CD14-positive monocyte (primary cell): ENCODE results near the gene SLC30A9. TPM values are rescaled to one million over a fixed set of nuclear protein-coding genes. Genes with fewer than 3 reads are reported as not detected.

Source experiments
- DNase-seq, 3 donors: peaks; one replicate each; pipeline ENCODE4 v3.0.0-alpha.2; 2011 to 2022
- H2AFZ ChIP-seq: 2 replicates; pipeline ENCODE4 v1.6.0; 2012; ENCODE audit warnings: mild to moderate bottlenecking, low read depth, low read length, inconsistent platforms; ENCODE audit not compliant: insufficient read depth, poor library complexity, severe bottlenecking
- H3K27ac ChIP-seq, 2 donors: 1 replicate in 1 of 2; 2 replicates in 1 of 2; pipeline ENCODE4 v1.5.1; 2012 to 2013; ENCODE audit warnings: low read length in 2 of 2, control low read depth in 1 of 2, inconsistent platforms in 1 of 2, low read depth in 1 of 2, mild to moderate bottlenecking in 1 of 2
- H3K27me3 ChIP-seq, 2 donors: one replicate each; pipeline versions ENCODE4 v1.6.0 to v1.6.1; 2011 to 2013; ENCODE audit warnings: low read length in 2 of 2; ENCODE audit not compliant: control insufficient read depth in 2 of 2, insufficient read depth in 2 of 2
- H3K36me3 ChIP-seq, 2 donors: replicated peaks in 1 of 2; 1 replicate in 1 of 2; 2 replicates in 1 of 2; pipeline versions ENCODE4 v1.5.1 to v1.6.1; 2012 to 2013; ENCODE audit warnings: low read length in 2 of 2, control low read depth in 1 of 2, inconsistent platforms in 1 of 2, mild to moderate bottlenecking in 1 of 2; ENCODE audit not compliant: insufficient read depth in 2 of 2, control insufficient read depth in 1 of 2
- H3K4me1 ChIP-seq, 2 donors: 1 replicate in 1 of 2; 2 replicates in 1 of 2; pipeline versions ENCODE4 v1.5.1 to v1.6.1; 2012 to 2013; ENCODE audit warnings: low read length in 2 of 2, control low read depth in 1 of 2, inconsistent platforms in 1 of 2, mild to moderate bottlenecking in 1 of 2, moderate library complexity in 1 of 2; ENCODE audit not compliant: insufficient read depth in 2 of 2, control insufficient read depth in 1 of 2
- H3K4me2 ChIP-seq: replicated peaks from 2 replicates; pipeline ENCODE3; 2012; ENCODE audit warnings: low read length, moderate library complexity, mild to moderate bottlenecking; ENCODE audit not compliant: poor library complexity, severe bottlenecking; ENCODE audit errors: extremely low read depth
- H3K4me3 ChIP-seq, 3 experiments: fragments of 200-600 bp in 1 of 3; sonication (generic) in 1 of 3; replicated peaks in 1 of 3; 1 replicate in 2 of 3; 2 replicates in 1 of 3; pipeline ENCODE4 v1.5.1; 2011 to 2013; ENCODE audit warnings: low read length in 3 of 3, mild to moderate bottlenecking in 3 of 3, control low read depth in 2 of 3, low read depth in 2 of 3, inconsistent platforms in 1 of 3, moderate library complexity in 1 of 3
- H3K79me2 ChIP-seq: 2 replicates; pipeline ENCODE4 v1.6.0; 2012; ENCODE audit warnings: mild to moderate bottlenecking, control low read depth, inconsistent platforms, low read length, moderate library complexity; ENCODE audit not compliant: insufficient read depth
- H3K9ac ChIP-seq: 2 replicates; pipeline ENCODE4 v1.6.0; 2017; ENCODE audit warnings: low read length, mild to moderate bottlenecking; ENCODE audit not compliant: insufficient read depth, poor library complexity, severe bottlenecking
- H3K9me3 ChIP-seq, 2 donors: replicated peaks in 1 of 2; 1 replicate in 1 of 2; 2 replicates in 1 of 2; pipeline versions ENCODE4 v1.5.1 to v1.6.1; 2012 to 2013; ENCODE audit warnings: low read length in 2 of 2, control low read depth in 1 of 2; ENCODE audit not compliant: control insufficient read depth in 1 of 2, insufficient read depth in 1 of 2
- H4K20me1 ChIP-seq: 2 replicates; pipeline ENCODE4 v1.6.0; 2012; ENCODE audit warnings: mild to moderate bottlenecking, low read length, control low read depth, moderate library complexity; ENCODE audit not compliant: insufficient read depth
- H3K27ac Mint-ChIP-seq, 7 donors: one replicate each; pipeline ENCODE4 v1.8.0; 2020; ENCODE audit warnings: mild to moderate bottlenecking in 7 of 7, mixed read lengths in 7 of 7, moderate library complexity in 6 of 7, inconsistent platforms in 2 of 7
- H3K27me3 Mint-ChIP-seq, 3 donors: one replicate each; pipeline ENCODE4 v1.8.0; 2021 to 2022; ENCODE audit warnings: low read depth in 3 of 3, mild to moderate bottlenecking in 3 of 3, mixed read lengths in 3 of 3, moderate library complexity in 3 of 3, inconsistent platforms in 1 of 3
- H3K36me3 Mint-ChIP-seq, 2 donors: one replicate each; pipeline ENCODE4 v1.8.0; 2020; ENCODE audit warnings: mixed read lengths in 2 of 2, inconsistent platforms in 1 of 2, mild to moderate bottlenecking in 1 of 2
- H3K4me1 Mint-ChIP-seq: one replicate; pipeline ENCODE4 v1.8.0; 2020; ENCODE audit warnings: mild to moderate bottlenecking, mixed read lengths
- H3K4me3 Mint-ChIP-seq, 2 donors: one replicate each; pipeline ENCODE4 v1.8.0; 2020; ENCODE audit warnings: mild to moderate bottlenecking in 2 of 2, mixed read lengths in 2 of 2, moderate library complexity in 1 of 2
- H3K9me3 Mint-ChIP-seq, 7 donors: one replicate each; pipeline ENCODE4 v1.8.0; 2020 to 2022; ENCODE audit warnings: mixed read lengths in 7 of 7, mild to moderate bottlenecking in 6 of 7, moderate library complexity in 6 of 7, inconsistent platforms in 2 of 7
- WGBS: methylation state at CpG from one replicate; pipeline ENCODE4 v1.1.5; 2013; ENCODE audit warnings: missing lambda C conversion rate; ENCODE audit not compliant: insufficient coverage; 5-methylcytosine and 5-hydroxymethylcytosine counted together
- intact Hi-C, 2 donors: fragments of 100-400 bp; cut with micrococcal nuclease; formaldehyde crosslinking; loops; one replicate each; pipeline versions ENCODE4 v1.15.0 to v1.15.1; 2023
- polyA plus RNA-seq, 3 donors: library from polyadenylated mRNA; depleted of rRNA in 1 of 3; unstranded in 2 of 3; stranded (reverse) in 1 of 3; fragments of 300-500 nt in 2 of 3; fragments of >200 nt in 1 of 3; fragmentation: Illumina TruSeq in 2 of 3; gene quantifications; 1 replicate in 2 of 3; 2 replicates in 1 of 3; pipeline ENCODE4 v1.2.3, GENCODE V29; 2012 to 2021
- TF ChIP-seq, protein P1 (sequence below): fragments of 200-600 bp; IDR thresholded peaks from one replicate; pipeline ENCODE4 v1.8.0; 2022; ENCODE audit warnings: antibody characterized with exemption, mild to moderate bottlenecking

SLC30A9 gene
- polyA plus RNA-seq, 3 donors = 11.6 to 47.2 (median 41.0) TPM

DNA sequence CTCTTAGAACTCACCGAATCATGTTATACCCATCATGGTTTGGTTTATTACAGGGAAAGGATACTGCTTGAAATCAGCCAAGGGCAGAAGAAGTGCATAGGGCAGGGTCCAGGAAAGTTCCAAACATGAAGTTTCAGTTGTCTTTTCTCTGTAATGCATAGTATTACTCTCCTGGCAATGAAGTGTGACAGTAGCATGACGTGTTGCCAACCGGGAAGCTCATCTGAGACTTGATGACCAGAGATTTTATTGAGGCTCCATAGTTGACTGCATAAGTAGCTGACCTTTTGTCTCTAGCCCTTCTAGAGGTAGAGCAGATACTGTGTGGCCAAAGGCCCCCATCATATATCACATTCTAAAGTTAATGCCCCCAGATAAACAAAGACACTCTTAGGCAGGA lies 90.0 kb downstream of the SLC30A9 start:
- Histone ChIP-seq H3K4me3 (no peak overlapping the region), H3K9me3 (no peaks in the 10 kb centered on the region)
- no peak overlapping the region for H3K27ac Mint-ChIP-seq

DNA sequence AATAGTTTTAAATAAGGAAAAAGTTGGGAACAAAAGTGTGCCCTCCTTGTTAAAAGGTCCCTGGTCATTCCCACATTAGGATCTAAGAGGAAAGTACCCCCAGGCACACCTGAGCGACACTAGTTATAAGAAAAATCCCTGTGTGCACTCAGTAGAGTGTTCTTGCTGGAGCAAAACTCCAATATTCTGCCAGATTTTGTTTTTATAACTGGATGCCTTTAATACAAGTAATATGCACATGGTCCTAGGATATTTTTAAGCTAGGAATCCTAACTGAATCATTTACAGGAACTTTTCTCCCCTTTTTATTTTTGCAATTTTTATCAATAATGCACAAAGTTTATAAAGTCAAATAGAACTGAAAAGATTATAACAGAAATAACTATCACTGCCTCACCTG lies 93.5 kb downstream of the SLC30A9 start:
- no peaks in the 10 kb centered on the region for H3K79me2 ChIP-seq
- no CpG with 5 or more reads among the region's 1 CpG for WGBS
- no peak overlapping the region for H3K4me2 ChIP-seq
- TF ChIP-seq, protein P1, sequence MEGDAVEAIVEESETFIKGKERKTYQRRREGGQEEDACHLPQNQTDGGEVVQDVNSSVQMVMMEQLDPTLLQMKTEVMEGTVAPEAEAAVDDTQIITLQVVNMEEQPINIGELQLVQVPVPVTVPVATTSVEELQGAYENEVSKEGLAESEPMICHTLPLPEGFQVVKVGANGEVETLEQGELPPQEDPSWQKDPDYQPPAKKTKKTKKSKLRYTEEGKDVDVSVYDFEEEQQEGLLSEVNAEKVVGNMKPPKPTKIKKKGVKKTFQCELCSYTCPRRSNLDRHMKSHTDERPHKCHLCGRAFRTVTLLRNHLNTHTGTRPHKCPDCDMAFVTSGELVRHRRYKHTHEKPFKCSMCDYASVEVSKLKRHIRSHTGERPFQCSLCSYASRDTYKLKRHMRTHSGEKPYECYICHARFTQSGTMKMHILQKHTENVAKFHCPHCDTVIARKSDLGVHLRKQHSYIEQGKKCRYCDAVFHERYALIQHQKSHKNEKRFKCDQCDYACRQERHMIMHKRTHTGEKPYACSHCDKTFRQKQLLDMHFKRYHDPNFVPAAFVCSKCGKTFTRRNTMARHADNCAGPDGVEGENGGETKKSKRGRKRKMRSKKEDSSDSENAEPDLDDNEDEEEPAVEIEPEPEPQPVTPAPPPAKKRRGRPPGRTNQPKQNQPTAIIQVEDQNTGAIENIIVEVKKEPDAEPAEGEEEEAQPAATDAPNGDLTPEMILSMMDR = no peak
- Mint-ChIP-seq H3K27ac (no peak overlapping the region), H3K36me3 (peaks cover 43 to 61% of the 10 kb centered on the region in 2 donors), H3K4me3 (no peak overlapping the region), H3K4me1 (no peaks in the 10 kb centered on the region), H3K9me3 (no peaks in the 10 kb centered on the region), H3K27me3 (no peaks in the 10 kb centered on the region)
- no peak overlapping the region for H3K9ac ChIP-seq
- DNase-seq = no peak
- H3K27ac ChIP-seq = no peak overlapping the region
- no peaks in the 10 kb centered on the region for H3K9me3 ChIP-seq
- no peaks in the 10 kb centered on the region for H4K20me1 ChIP-seq
- peaks cover 23 to 49% of the 10 kb centered on the region in 2 donors for H3K36me3 ChIP-seq
- H2AFZ ChIP-seq = no peak overlapping the region
- intact Hi-C loops = no loop called here
- H3K4me3 ChIP-seq = no peak overlapping the region
- no peaks in the 10 kb centered on the region for H3K27me3 ChIP-seq
- no peaks in the 10 kb centered on the region for H3K4me1 ChIP-seq

More for the DNA sequence above, 90.0 kb downstream of the SLC30A9 start:
- H3K27me3 ChIP-seq = no peaks in the 10 kb centered on the region
- no peaks in the 10 kb centered on the region for H3K4me1 ChIP-seq
- peaks cover 48 to 61% of the 10 kb centered on the region in 2 donors for H3K36me3 Mint-ChIP-seq
- TF ChIP-seq, protein P1 = no peak
- intact Hi-C loops = no loop called here
- no peak overlapping the region for H2AFZ ChIP-seq
- no peak overlapping the region for H3K27ac ChIP-seq
- H3K27me3 Mint-ChIP-seq = no peaks in the 10 kb centered on the region
- H3K4me2 ChIP-seq = no peak overlapping the region
- H3K9me3 Mint-ChIP-seq = no peaks in the 10 kb centered on the region
- H3K9ac ChIP-seq = no peak overlapping the region
- no peak overlapping the region for H3K4me3 Mint-ChIP-seq
- no peaks in the 10 kb centered on the region for H4K20me1 ChIP-seq
- 100% methylated on average over 2 of the region's 3 CpGs for WGBS
- DNase-seq = no peak
- no peaks in the 10 kb centered on the region for H3K4me1 Mint-ChIP-seq
- H3K79me2 ChIP-seq = no peaks in the 10 kb centered on the region
- peaks cover 28 to 55% of the 10 kb centered on the region in 2 donors for H3K36me3 ChIP-seq
